BLaER1 (cell line): ENCODE results near the gene C11orf24.
A peak's percentile ranks its signal among the peaks of the same experiment; 100 is the strongest.

ENCODE experiments used
- H3K27ac ChIP-seq: shearing (Covaris generic); formaldehyde crosslinking; 2 replicates; pipeline ENCODE4 v1.8.1; 2022
- H3K27me3 ChIP-seq: shearing (Covaris generic); formaldehyde crosslinking; 2 replicates; pipeline ENCODE4 v1.8.1; 2022
- H3K36me3 ChIP-seq: shearing (Covaris generic); formaldehyde crosslinking; 2 replicates; pipeline ENCODE4 v1.8.1; 2022
- H3K4me1 ChIP-seq: shearing (Covaris generic); formaldehyde crosslinking; 2 replicates; pipeline ENCODE4 v1.8.1; 2022
- H3K4me2 ChIP-seq: shearing (Covaris generic); formaldehyde crosslinking; 2 replicates; pipeline ENCODE4 v1.8.1; 2022
- H3K4me3 ChIP-seq: shearing (Covaris generic); formaldehyde crosslinking; 2 replicates; pipeline ENCODE4 v1.8.1; 2022
- H3K9ac ChIP-seq: shearing (Covaris generic); formaldehyde crosslinking; 2 replicates; pipeline ENCODE4 v1.8.1; 2022
- H3K9me3 ChIP-seq: shearing (Covaris generic); formaldehyde crosslinking; 2 replicates; pipeline ENCODE4 v1.8.1; 2022
- H4K20me1 ChIP-seq: shearing (Covaris generic); formaldehyde crosslinking; 2 replicates; pipeline ENCODE4 v1.8.1; 2022
- Cebpa-rat ChIP-seq: shearing (Covaris generic); IDR thresholded peaks from 2 replicates; pipeline ENCODE4 v1.8.1; 2022

Gene C11orf24

GRCh38 chr11:68212421-68213134 is 59.2 kb downstream of the C11orf24 start:
- H4K20me1 ChIP-seq: peaks cover 50% of the 10 kb centered on the region
- H3K36me3 ChIP-seq: no peaks in the 10 kb centered on the region
- no peaks in the 10 kb centered on the region for H3K9me3 ChIP-seq
- peak overlapping the region; percentile 100 for H3K4me2 ChIP-seq
- peak overlapping the region; percentile 97 for H3K9ac ChIP-seq
- peaks cover 61% of the 10 kb centered on the region for H3K4me1 ChIP-seq
- H3K27me3 ChIP-seq: no peaks in the 10 kb centered on the region
- peak overlapping the region; percentile 81 for H3K4me3 ChIP-seq
- no peak for TF ChIP-seq Cebpa-rat
- peak overlapping the region; percentile 99 for H3K27ac ChIP-seq

- Histone ChIP-seq H3K4me3 (peak overlapping the region; percentile 81), H3K27ac (peak overlapping the region; percentile 99; the same call in 1 of the 2 replicates)
- no peak for TF ChIP-seq Cebpa-rat
Observed at GRCh38 chr11:68211546-68211945, 60.2 kb downstream of the C11orf24 start.

More at GRCh38 chr11:68211546-68211945, 60.2 kb downstream of the C11orf24 start:
- Histone ChIP-seq H3K36me3 (no peaks in the 10 kb centered on the region), H3K9ac (peak overlapping the region; percentile 97), H3K27me3 (no peaks in the 10 kb centered on the region), H3K4me1 (peaks cover 70% of the 10 kb centered on the region), H3K9me3 (no peaks in the 10 kb centered on the region), H3K4me2 (peak overlapping the region; percentile 100), H4K20me1 (peaks cover 61% of the 10 kb centered on the region)
